GM18511 (cell line): ENCODE results near the gene MARCHF10.
"Not testable (repeated sequence)": the region's sequence is repeated elsewhere in the genome, so short reads cannot be mapped to it uniquely, and the experiment has no call there.

Experiments
- ATAC-seq: cut with Tn5 transposase; IDR thresholded peaks from one replicate; pipeline ENCODE4 v1.9.1; 2021; ENCODE audit warnings: mild to moderate bottlenecking, moderate library complexity; ENCODE audit not compliant: unreplicated experiment

Gene MARCHF10

DNA sequence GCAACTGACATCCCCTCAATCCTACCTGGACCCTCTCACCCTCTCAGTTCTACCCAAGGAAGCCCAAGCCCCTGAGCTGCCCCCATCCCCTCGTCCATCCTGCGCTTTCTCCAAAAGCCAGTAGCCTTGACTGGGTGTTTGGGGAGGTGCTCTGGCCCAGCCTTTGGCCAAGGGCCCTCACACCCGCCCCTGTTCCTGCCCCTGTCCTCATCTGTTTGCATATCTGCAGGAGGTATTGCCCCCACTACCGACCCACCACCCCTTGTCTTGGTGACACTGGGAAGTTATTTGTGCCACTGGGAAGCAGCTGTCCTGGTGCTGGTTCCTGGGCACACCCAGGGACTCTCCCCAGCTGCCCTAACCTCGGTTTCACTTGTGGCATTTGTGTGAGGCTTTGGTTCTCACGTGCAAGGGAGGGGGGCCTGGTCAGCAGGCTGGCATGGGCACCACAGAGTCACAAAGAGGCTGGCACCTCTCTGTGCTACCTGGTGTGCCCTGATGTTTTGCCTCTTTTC lies 105.3 kb downstream of the MARCHF10 start:
- no peak for ATAC-seq

DNA sequence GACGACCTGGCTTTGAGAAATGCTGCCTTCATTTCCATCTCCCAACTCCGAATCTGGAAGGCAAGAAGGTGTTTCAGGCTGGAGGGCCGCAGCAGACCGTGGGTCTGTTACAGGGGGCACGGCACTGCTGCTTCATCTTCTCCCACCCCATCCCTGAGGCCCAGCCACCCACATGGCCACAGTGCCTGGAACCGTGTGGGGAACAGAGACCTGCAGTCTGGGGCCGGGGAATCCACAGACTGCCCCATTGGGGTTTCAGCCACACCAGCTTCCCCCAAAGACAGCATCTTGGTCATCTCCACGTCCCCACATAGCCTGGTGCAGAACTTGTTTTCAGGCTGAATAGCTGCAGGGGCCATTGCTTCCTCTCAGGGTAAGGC lies 106.4 kb downstream of the MARCHF10 start:
- no peak for ATAC-seq

DNA sequence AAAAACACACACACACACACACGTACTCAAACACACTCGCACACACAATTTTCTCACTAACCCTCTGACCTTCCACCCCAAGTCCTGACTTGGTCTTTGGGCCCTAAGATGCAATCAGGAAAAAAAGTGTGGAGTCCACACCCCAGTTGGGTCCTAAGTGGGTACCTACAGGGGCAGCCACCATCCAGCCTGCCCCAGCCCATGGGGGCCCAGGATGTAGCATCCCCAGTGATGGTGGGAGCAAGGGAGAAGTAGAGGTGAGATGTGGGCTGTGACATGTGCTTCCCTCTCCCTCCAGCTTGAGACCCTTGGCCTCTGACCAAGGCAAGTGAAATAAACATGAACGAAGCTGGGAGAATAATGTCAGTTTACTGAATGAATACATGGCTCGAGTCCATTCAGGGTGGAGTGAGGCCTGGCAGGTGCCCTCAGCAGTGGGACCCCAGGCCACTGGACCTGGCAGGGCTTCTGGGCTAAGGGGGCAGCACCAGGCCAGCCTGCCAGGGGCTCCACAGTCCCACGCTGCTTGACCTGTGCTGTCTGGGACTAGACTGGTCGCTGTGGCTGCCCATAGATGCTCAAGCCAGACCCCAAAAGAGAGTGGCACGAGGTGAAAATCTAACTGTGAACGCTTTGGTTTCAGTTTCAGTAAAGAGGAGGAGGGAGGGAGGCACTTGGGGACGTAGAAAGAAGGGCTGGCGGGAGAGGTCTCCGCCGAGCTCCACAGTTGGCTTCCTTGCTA lies 107.0 kb downstream of the MARCHF10 start:
- no peak for ATAC-seq

GRCh38 chr17:62698459-62698858 lies 109.7 kb downstream of the MARCHF10 start:
- ATAC-seq, result not testable (repeated sequence)

DNA sequence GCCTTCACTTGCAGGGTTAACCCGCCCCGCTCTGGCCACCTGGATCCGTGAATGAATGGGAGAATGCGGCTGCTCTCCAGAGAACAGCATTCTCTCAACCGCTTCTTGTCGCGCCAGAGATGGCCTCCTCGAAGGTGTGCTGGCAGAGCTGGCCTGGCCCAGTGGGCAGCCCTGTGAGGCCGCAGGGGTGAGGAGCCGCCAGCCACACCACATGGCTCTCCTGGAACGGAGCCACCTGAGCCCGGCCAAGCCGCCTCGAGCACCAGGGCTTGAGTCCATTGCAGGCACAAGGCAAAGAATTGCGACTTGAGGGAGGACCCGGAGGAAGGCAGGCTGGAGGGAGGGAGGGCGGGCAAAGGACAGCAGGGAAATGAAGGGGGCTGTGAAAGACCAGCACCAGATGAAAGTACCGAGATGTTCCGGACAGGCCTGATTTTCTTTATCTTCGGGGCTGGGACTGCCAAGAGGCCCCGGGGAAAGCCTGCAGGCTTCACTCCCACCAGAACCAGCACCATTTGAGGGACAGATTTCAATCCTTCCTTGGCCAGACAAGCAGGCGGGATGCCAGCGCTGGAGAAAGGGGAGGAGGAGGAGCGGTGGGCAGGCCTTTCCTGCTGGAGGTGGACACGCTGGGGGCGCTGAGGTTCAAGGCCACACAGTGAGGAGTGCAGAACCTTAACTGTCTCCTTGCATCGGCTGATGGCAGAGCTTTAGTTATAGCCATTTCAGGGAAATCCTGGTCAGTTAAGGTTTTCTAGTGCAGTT lies 111.2 kb downstream of the MARCHF10 start:
- ATAC-seq, result no peak

- ATAC-seq, result no peak
Measured at GRCh38 chr17:62696256-62696655, 111.9 kb downstream of the MARCHF10 start.

GRCh38 chr17:62695093-62695738 lies 112.9 kb downstream of the MARCHF10 start:
- not testable (repeated sequence) for ATAC-seq

GRCh38 chr17:62693616-62694409 lies 114.3 kb downstream of the MARCHF10 start:
- ATAC-seq, result no peak

- ATAC-seq, result no peak
Measured at GRCh38 chr17:62692721-62693431, 115.2 kb downstream of the MARCHF10 start.

- no peak for ATAC-seq
Measured at GRCh38 chr17:62692159-62692651, 115.9 kb downstream of the MARCHF10 start.

- ATAC-seq, result not testable (repeated sequence)
Measured at GRCh38 chr17:62691589-62691915, 116.6 kb downstream of the MARCHF10 start.

- no peak for ATAC-seq
Measured at GRCh38 chr17:62690168-62690897, 117.8 kb downstream of the MARCHF10 start.

- ATAC-seq, result no peak
Measured at GRCh38 chr17:62689441-62690167, 118.5 kb downstream of the MARCHF10 start.

DNA sequence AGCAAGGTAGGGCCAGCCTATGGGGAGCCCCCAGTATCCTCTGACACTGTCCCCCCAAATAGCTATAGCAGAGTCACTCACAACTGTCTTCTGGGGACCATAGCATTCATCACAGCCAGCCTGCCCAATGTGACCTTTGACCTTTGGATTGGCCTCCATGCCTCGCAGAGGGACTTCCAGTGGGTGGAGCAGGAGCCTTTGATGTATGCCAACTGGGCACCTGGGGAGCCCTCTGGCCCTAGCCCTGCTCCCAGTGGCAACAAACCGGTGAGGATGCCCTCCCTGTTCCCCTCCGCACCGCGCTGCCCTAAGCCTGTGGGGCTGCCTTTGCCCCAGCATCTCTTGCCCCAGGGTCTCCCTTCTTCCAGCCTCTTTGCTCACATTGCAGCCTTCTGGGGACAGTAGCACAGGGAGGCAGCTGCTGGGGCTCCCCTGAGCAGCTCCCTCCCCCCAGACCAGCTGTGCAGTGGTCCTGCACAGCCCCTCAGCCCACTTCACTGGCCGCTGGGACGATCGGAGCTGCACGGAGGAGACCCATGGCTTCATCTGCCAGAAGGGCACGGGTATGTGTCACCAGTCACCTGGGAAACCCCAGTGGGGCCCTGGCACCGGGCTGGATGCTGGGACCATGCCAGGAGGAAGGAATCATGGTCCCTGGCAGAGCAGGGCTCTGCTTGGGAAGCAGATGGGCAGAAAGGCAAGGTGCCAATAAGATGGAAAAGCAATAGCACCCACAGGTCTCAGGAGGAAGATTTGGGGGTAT lies 119.5 kb downstream of the MARCHF10 start:
- ATAC-seq, result no peak

DNA sequence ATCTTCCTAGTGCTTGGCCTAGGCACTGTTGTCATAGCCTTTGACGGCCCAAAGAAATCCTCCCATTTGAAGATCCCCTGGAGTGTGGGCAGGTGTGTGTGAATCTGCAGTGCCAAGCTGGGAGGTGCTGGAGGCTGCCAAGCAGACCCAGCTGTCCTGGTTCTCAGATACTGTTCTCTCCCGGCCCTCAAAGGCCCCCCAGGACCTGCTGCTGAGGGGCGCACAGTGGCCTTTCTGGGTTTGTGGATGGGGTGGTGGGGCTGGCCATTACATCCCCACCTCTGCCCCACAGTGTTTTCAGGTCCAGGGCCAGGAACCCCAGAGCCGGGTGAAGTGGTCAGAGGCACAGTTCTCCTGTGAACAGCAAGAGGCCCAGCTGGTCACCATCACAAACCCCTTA lies 120.1 kb downstream of the MARCHF10 start:
- no peak for ATAC-seq

GRCh38 chr17:62684179-62684578 lies 123.9 kb downstream of the MARCHF10 start:
- ATAC-seq, result no peak

DNA sequence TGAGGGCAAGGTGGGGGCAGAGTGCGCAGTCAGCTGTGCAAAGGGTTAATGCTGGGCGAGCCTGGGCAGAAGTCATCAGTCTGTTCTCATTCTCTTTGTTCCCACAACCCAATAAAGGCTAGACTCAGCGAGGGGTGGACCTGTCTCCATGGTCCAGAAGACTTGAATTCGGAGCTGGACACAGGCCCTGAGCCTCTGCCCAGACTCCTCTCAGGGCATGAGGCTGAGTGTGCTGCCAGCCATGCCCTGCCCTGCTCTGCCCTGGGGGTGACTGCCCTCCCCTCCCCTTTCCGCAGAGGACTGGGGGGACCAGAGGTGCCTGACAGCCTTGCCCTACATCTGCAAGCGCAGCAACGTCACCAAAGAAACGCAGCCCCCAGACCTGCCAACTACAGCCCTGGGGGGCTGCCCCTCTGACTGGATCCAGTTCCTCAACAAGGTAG lies 126.2 kb downstream of the MARCHF10 start:
- ATAC-seq, result no peak
